GM19351 (cell line): ENCODE measurements around the gene BTRC.
"Not testable (repeated sequence)": the region's sequence is repeated elsewhere in the genome, so short reads cannot be mapped to it uniquely, and the experiment has no call there.

ENCODE experiments used
- ATAC-seq: cut with Tn5 transposase; IDR thresholded peaks from one replicate; pipeline ENCODE4 v1.9.1; 2021; ENCODE audit warnings: mild to moderate bottlenecking, moderate library complexity; ENCODE audit not compliant: unreplicated experiment

Gene BTRC

GRCh38 chr10:101341438-101341837 lies 12.5 kb upstream of the BTRC start:
- no peak for ATAC-seq

GRCh38 chr10:101346177-101346576 lies 7.8 kb upstream of the BTRC start:
- no peak for ATAC-seq

- no peak for ATAC-seq
Measured at GRCh38 chr10:101351017-101351416, 2.9 kb upstream of the BTRC start.

- ATAC-seq = no peak
Measured at GRCh38 chr10:101351477-101351876, 2.5 kb upstream of the BTRC start.

GRCh38 chr10:101352857-101353256 lies 1.1 kb upstream of the BTRC start:
- ATAC-seq = not testable (repeated sequence)

- no peak for ATAC-seq
Measured at GRCh38 chr10:101354328-101355071, 535 bp downstream of the BTRC start.

- ATAC-seq = no peak
Measured at GRCh38 chr10:101355072-101355706, 1.2 kb downstream of the BTRC start.

- ATAC-seq = no peak
Measured at GRCh38 chr10:101356132-101356531, 2.2 kb downstream of the BTRC start.

- ATAC-seq = no peak
Measured at GRCh38 chr10:101357958-101358357, 4.0 kb downstream of the BTRC start.

- ATAC-seq = no peak
Measured at GRCh38 chr10:101358706-101359300, 4.8 kb downstream of the BTRC start.

GRCh38 chr10:101360090-101360489 lies 6.1 kb downstream of the BTRC start:
- not testable (repeated sequence) for ATAC-seq

- ATAC-seq = not testable (repeated sequence)
Measured at GRCh38 chr10:101360841-101361240, 6.9 kb downstream of the BTRC start.

GRCh38 chr10:101363850-101364400 lies 10.0 kb downstream of the BTRC start:
- ATAC-seq = no peak

- no peak for ATAC-seq
Measured at GRCh38 chr10:101364721-101365120, 10.8 kb downstream of the BTRC start.

GRCh38 chr10:101367569-101368453 lies 13.8 kb downstream of the BTRC start:
- no peak for ATAC-seq

GRCh38 chr10:101373063-101373462 lies 19.1 kb downstream of the BTRC start:
- ATAC-seq = no peak

- ATAC-seq = not testable (repeated sequence)
Measured at GRCh38 chr10:101373993-101374392, 20.0 kb downstream of the BTRC start.

- no peak for ATAC-seq
Measured at GRCh38 chr10:101375076-101375475, 21.1 kb downstream of the BTRC start.

- ATAC-seq = no peak
Measured at GRCh38 chr10:101379663-101380352, 25.8 kb downstream of the BTRC start.

GRCh38 chr10:101380353-101381017 lies 26.5 kb downstream of the BTRC start:
- ATAC-seq = no peak
